NCI-H1436 treated with DMSO at 0.1 percent for 48 hours (cell line): Measurements from ENCODE around the gene FAM180A.
"Not testable (repeated sequence)": the region's sequence is repeated elsewhere in the genome, so short reads cannot be mapped to it uniquely, and the experiment has no call there.

ENCODE experiments used
- DNase-seq: peaks from one replicate; lab custom pipeline; 2025; lab: John Stamatoyannopoulos, UW

The FAM180A gene

GRCh38 chr7:135712796-135713195 is 35.8 kb downstream of the FAM180A start:
- DNase-seq: no peak

- DNase-seq: no peak
Measured at GRCh38 chr7:135712182-135712782, 36.3 kb downstream of the FAM180A start.

- no peak for DNase-seq
Measured at GRCh38 chr7:135711139-135711469, 37.5 kb downstream of the FAM180A start.

GRCh38 chr7:135710417-135711138 is 38.0 kb downstream of the FAM180A start:
- DNase-seq: no peak

GRCh38 chr7:135709508-135709907 is 39.1 kb downstream of the FAM180A start:
- DNase-seq: no peak

GRCh38 chr7:135708041-135708440 is 40.6 kb downstream of the FAM180A start:
- no peak for DNase-seq

GRCh38 chr7:135707570-135707966 is 41.0 kb downstream of the FAM180A start:
- no peak for DNase-seq

GRCh38 chr7:135706858-135707569 is 41.6 kb downstream of the FAM180A start:
- no peak for DNase-seq

- no peak for DNase-seq
Measured at GRCh38 chr7:135706038-135706742, 42.4 kb downstream of the FAM180A start.

GRCh38 chr7:135704698-135705097 is 43.9 kb downstream of the FAM180A start:
- DNase-seq: no peak

GRCh38 chr7:135704074-135704473 is 44.5 kb downstream of the FAM180A start:
- DNase-seq: no peak

GRCh38 chr7:135697276-135698049 is 51.1 kb downstream of the FAM180A start:
- no peak for DNase-seq

GRCh38 chr7:135693558-135693957 is 55.1 kb downstream of the FAM180A start:
- DNase-seq: no peak

GRCh38 chr7:135692606-135693005 is 56.0 kb downstream of the FAM180A start:
- not testable (repeated sequence) for DNase-seq

- DNase-seq: no peak
Measured at GRCh38 chr7:135692055-135692454, 56.6 kb downstream of the FAM180A start.

- DNase-seq: no peak
Measured at GRCh38 chr7:135690566-135690965, 58.0 kb downstream of the FAM180A start.

- no peak for DNase-seq
Measured at GRCh38 chr7:135687466-135687865, 61.1 kb downstream of the FAM180A start.

- DNase-seq: no peak
Measured at GRCh38 chr7:135685306-135686084, 63.1 kb downstream of the FAM180A start.

GRCh38 chr7:135684699-135685098 is 63.9 kb downstream of the FAM180A start:
- no peak for DNase-seq

GRCh38 chr7:135684136-135684535 is 64.5 kb downstream of the FAM180A start:
- DNase-seq: no peak

- DNase-seq: no peak
Measured at GRCh38 chr7:135683609-135684008, 65.0 kb downstream of the FAM180A start.
